ENCODE results near the gene AHNAK. TPM values are rescaled to one million over a fixed set of nuclear protein-coding genes. Genes with fewer than 3 reads are reported as not detected.
"Not testable (repeated sequence)": the region's sequence is repeated elsewhere in the genome, so short reads cannot be mapped to it uniquely, and the experiment has no call there.

AHNAK gene
- total RNA-seq, 1 donor from 2014 or later = 432 TPM

- Histone ChIP-seq H3K4me1 (ENCODE audit: control insufficient read depth in 3 of 3, insufficient read depth in 3 of 3, low read length in 3 of 3) (no peaks in the 10 kb centered on the region), H3K9ac (ENCODE audit: low read depth in 1 of 3, low read length in 3 of 3) (no peak overlapping the region), H3K4me3 (ENCODE audit: low read length in 3 of 3) (no peak overlapping the region), H3K36me3 (ENCODE audit: control insufficient read depth in 3 of 3, insufficient read depth in 3 of 3, low read length in 3 of 3) (no peaks in the 10 kb centered on the region), H3K27ac (ENCODE audit: low read depth, low read length) (no peak overlapping the region), H3K9me3 (ENCODE audit: control insufficient read depth in 3 of 3, low read length in 3 of 3) (no peaks in the 10 kb centered on the region), H3K27me3 (ENCODE audit: control insufficient read depth in 3 of 3, insufficient read depth in 3 of 3, low read length in 3 of 3) (no peaks in the 10 kb centered on the region)
Observed at GRCh38 chr11:62387381-62387780, 159.2 kb downstream of the AHNAK start.

GRCh38 chr11:62386083-62386482, 160.5 kb downstream of the AHNAK start:
- H3K27me3 ChIP-seq (ENCODE audit: control insufficient read depth in 3 of 3, insufficient read depth in 3 of 3, low read length in 3 of 3); H3K9me3 ChIP-seq (ENCODE audit: control insufficient read depth in 3 of 3, low read length in 3 of 3); H3K4me1 ChIP-seq (ENCODE audit: control insufficient read depth in 3 of 3, insufficient read depth in 3 of 3, low read length in 3 of 3); H3K4me3 ChIP-seq (ENCODE audit: low read length in 3 of 3); H3K27ac ChIP-seq (ENCODE audit: low read depth, low read length); H3K36me3 ChIP-seq (ENCODE audit: control insufficient read depth in 3 of 3, insufficient read depth in 3 of 3, low read length in 3 of 3); H3K9ac ChIP-seq (ENCODE audit: low read depth in 1 of 3, low read length in 3 of 3): not testable (repeated sequence)

GRCh38 chr11:62383822-62384221, 162.8 kb downstream of the AHNAK start:
- Histone ChIP-seq H3K9me3 (ENCODE audit: control insufficient read depth in 3 of 3, low read length in 3 of 3) (no peaks in the 10 kb centered on the region), H3K4me3 (ENCODE audit: low read length in 3 of 3) (no peak overlapping the region), H3K27ac (ENCODE audit: low read depth, low read length) (no peak overlapping the region), H3K4me1 (ENCODE audit: control insufficient read depth in 3 of 3, insufficient read depth in 3 of 3, low read length in 3 of 3) (peaks cover 0 to 2% (median 0%) of the 10 kb centered on the region in 3 donors), H3K27me3 (ENCODE audit: control insufficient read depth in 3 of 3, insufficient read depth in 3 of 3, low read length in 3 of 3) (no peaks in the 10 kb centered on the region), H3K36me3 (ENCODE audit: control insufficient read depth in 3 of 3, insufficient read depth in 3 of 3, low read length in 3 of 3) (no peaks in the 10 kb centered on the region), H3K9ac (ENCODE audit: low read depth in 1 of 3, low read length in 3 of 3) (no peak overlapping the region)

Small RNA genes within 50 kb of the gene (small RNA-seq; reads per million reads assigned to genes)
- not detected for gene EEF1G
- not detected for gene MIR6747

Other genes starting within 250 kb of the AHNAK start
- gene SCGB1D4, start 247.7 kb downstream of the AHNAK start, total RNA-seq = not detected
- 3.7 TPM for gene ASRGL1, start 209.4 kb downstream of the AHNAK start, total RNA-seq
- not detected for gene SCGB1A1, start 127.8 kb downstream of the AHNAK start, total RNA-seq
- 2,520 TPM for gene EEF1G, start 27.1 kb upstream of the AHNAK start, total RNA-seq
- 4.2 TPM for gene TUT1, start 44.7 kb upstream of the AHNAK start, total RNA-seq
- 63.7 TPM for gene MTA2, start 55.1 kb upstream of the AHNAK start, total RNA-seq
- gene EML3, start 66.0 kb upstream of the AHNAK start, total RNA-seq = 7.3 TPM
- 1.6 TPM for gene ROM1, start 66.5 kb upstream of the AHNAK start, total RNA-seq
- 8.4 TPM for gene B3GAT3, start 75.2 kb upstream of the AHNAK start, total RNA-seq
- gene GANAB, start 99.8 kb upstream of the AHNAK start, total RNA-seq = 99.7 TPM
- gene INTS5, start 106.5 kb upstream of the AHNAK start, total RNA-seq = 15.1 TPM
- gene C11orf98, start 118.4 kb upstream of the AHNAK start, total RNA-seq = 22.4 TPM
- 4.7 TPM for gene CSKMT, start 118.5 kb upstream of the AHNAK start, total RNA-seq
- gene UQCC3, start 124.9 kb upstream of the AHNAK start, total RNA-seq = 4.7 TPM
- 1.0 TPM for gene LBHD1, start 125.5 kb upstream of the AHNAK start, total RNA-seq
- gene UBXN1, start 132.3 kb upstream of the AHNAK start, total RNA-seq = 106 TPM
- gene LRRN4CL, start 142.7 kb upstream of the AHNAK start, total RNA-seq = 9.9 TPM
- gene BSCL2, start 160.6 kb upstream of the AHNAK start, total RNA-seq = 19.8 TPM
- gene GNG3, start 160.9 kb upstream of the AHNAK start, total RNA-seq = not detected
- gene HNRNPUL2, start 180.7 kb upstream of the AHNAK start, total RNA-seq = 18.8 TPM
- gene TTC9C, start 181.7 kb upstream of the AHNAK start, total RNA-seq = 25.6 TPM
- 11.5 TPM for gene ZBTB3, start 207.4 kb upstream of the AHNAK start, total RNA-seq
- gene POLR2G, start 214.8 kb upstream of the AHNAK start, total RNA-seq = 50.1 TPM
- gene TAF6L, start 224.6 kb upstream of the AHNAK start, total RNA-seq = 11.5 TPM
- 16.2 TPM for gene TMEM179B, start 240.6 kb upstream of the AHNAK start, total RNA-seq
- gene TMEM223, start 245.2 kb upstream of the AHNAK start, total RNA-seq = 20.9 TPM